Amniotic stem cell (primary cell): ENCODE measurements around the gene ADAMTS20.

Experiments
- DNase-seq: peaks from one replicate; lab custom pipeline; 2025; lab: John Stamatoyannopoulos, UW

ADAMTS20 gene

DNA sequence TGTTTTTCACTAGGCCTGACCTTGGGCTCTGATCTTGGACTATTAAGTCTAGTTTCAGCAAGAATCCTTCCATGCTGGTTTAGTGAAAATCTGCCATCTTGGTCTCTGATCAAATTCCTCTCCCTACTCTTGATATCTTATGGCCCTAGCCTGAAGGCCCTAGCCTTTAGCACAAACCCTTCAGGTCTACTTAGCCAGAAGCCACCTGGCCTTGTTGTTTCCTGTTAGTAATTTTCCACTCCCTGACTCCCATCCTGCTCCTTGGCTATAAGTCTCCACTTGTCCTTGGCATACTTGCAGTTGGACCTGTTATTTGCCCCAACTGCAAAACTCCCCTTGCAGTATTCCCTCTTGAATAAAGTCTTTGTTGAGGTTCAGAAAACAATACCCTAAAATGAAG lies 241.4 kb downstream of the ADAMTS20 start:
- DNase-seq: no peak

DNA sequence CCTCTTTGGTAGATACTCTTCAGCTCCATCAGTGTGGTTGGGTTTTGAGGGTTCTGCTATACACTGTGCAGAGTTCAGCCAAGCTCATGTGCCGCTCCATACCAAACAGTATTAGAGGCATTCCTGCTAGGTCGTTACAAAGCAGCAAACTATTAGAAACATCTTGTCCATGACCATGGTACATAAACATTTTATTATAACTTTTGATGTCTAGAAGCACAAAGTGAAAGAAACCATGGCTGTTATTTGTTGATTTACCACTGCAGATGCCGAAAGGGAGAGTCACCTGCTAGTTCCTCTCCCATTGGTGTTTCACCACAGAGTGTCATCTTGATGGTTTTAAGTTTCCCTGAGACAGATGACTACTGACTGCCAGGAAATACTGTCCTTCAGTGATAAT lies 242.0 kb downstream of the ADAMTS20 start:
- DNase-seq: peak; percentile 57

GRCh38 chr12:43308776-43309175 lies 243.2 kb downstream of the ADAMTS20 start:
- no peak for DNase-seq

DNA sequence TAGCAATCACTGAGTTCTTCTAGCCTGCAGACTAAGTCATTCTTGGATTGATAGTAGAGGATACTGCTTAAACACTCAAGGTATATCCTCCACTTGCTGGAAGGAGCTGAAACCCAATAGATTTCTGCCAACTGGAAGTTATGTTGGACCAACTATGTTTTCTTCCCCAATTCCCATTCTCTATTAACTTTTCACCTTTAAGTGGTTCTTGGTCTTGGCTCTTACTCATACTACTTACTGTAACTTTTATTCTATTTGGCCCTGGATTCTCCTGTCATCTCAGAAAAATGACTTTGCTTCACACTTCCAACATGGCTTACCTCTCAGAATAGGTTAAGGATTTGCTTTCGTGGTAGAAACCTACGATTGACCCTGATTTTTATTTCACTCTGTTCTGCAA lies 244.9 kb downstream of the ADAMTS20 start:
- DNase-seq: no peak

DNA sequence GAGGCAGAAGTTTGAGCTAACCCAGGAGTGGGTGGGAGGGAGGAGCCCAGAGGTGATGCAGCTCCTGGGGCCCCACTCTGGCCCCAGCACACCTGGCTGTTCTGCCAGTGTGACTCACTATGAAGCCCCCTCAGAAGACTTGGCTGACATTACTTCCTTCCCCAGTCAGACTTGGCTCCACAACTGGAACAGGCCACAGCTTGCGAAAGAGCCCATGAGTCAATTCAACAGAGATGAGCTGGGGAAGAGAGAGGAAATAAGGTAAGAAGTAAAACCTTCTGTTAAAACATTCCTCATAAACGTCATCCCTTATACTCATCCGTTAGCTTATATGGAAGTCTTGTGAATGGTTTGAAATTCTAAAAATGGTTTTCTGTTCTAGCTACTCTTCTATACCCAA lies 245.9 kb downstream of the ADAMTS20 start:
- DNase-seq: peak; percentile 36

GRCh38 chr12:43305065-43305464 lies 246.9 kb downstream of the ADAMTS20 start:
- DNase-seq: no peak
